Neuronal stem cell (in vitro differentiated cells): ENCODE measurements around the gene BTNL9.

ENCODE experiments used
- DNase-seq: peaks from one replicate; pipeline ENCODE4 v3.0.0-alpha.2; 2013; ENCODE audit warnings: low spot score
- H2AFZ ChIP-seq: one replicate; pipeline ENCODE4 v1.6.1; 2013; ENCODE audit warnings: mild to moderate bottlenecking, low read length, inconsistent platforms
- H2AK5ac ChIP-seq: 2 replicates; pipeline ENCODE4 v1.6.1; 2013; ENCODE audit warnings: low read depth, mild to moderate bottlenecking, inconsistent platforms, low read length, moderate library complexity, mixed read lengths
- H2BK120ac ChIP-seq: 2 replicates; pipeline ENCODE4 v1.6.1; 2013; ENCODE audit warnings: low read depth, mild to moderate bottlenecking, inconsistent platforms, low read length, moderate library complexity, mixed read lengths
- H2BK12ac ChIP-seq: one replicate; pipeline ENCODE4 v1.6.1; 2013; ENCODE audit warnings: low read length, inconsistent platforms
- H2BK15ac ChIP-seq: 2 replicates; pipeline ENCODE4 v1.6.1; 2013; ENCODE audit warnings: mild to moderate bottlenecking, low read length, inconsistent platforms, mixed read lengths
- H2BK5ac ChIP-seq: one replicate; pipeline ENCODE4 v1.6.1; 2013; ENCODE audit warnings: inconsistent platforms, mild to moderate bottlenecking, low read length, moderate library complexity
- H3K14ac ChIP-seq: one replicate; pipeline ENCODE4 v1.6.1; 2013; ENCODE audit warnings: low read length, inconsistent platforms
- H3K18ac ChIP-seq: 2 replicates; pipeline ENCODE4 v1.6.1; 2013; ENCODE audit warnings: low read length, inconsistent platforms
- H3K23ac ChIP-seq: 2 replicates; pipeline ENCODE4 v1.6.1; 2013; ENCODE audit warnings: low read depth, mild to moderate bottlenecking, mixed read lengths, low read length, inconsistent platforms; ENCODE audit not compliant: poor library complexity
- H3K27ac ChIP-seq: replicated peaks from 3 replicates; pipeline ENCODE4 v1.5.1; 2013; ENCODE audit warnings: low read length, inconsistent platforms
- H3K27me3 ChIP-seq, 3 experiments: 2 replicates each; pipeline ENCODE4 v1.6.1; 2013; ENCODE audit warnings: low read length in 3 of 3, mild to moderate bottlenecking in 2 of 3, inconsistent platforms in 1 of 3, low read depth in 1 of 3, mixed read lengths in 1 of 3, moderate library complexity in 1 of 3; ENCODE audit not compliant: control insufficient read depth in 3 of 3, insufficient read depth in 3 of 3
- H3K36me3 ChIP-seq, 2 donors: replicated peaks in 1 of 2; 2 replicates each; pipeline ENCODE4 v1.6.1; 2013; ENCODE audit warnings: low read length in 2 of 2; ENCODE audit not compliant: control insufficient read depth in 2 of 2, insufficient read depth in 2 of 2
- H3K4ac ChIP-seq: 2 replicates; pipeline ENCODE4 v1.6.1; 2013; ENCODE audit warnings: inconsistent platforms, mild to moderate bottlenecking, low read length, moderate library complexity
- H3K4me1 ChIP-seq, 2 donors: 1 replicate in 1 of 2; 2 replicates in 1 of 2; pipeline ENCODE4 v1.6.1; 2013; ENCODE audit warnings: low read length in 2 of 2, low read depth in 1 of 2; ENCODE audit not compliant: control insufficient read depth in 2 of 2, insufficient read depth in 1 of 2
- H3K4me2 ChIP-seq: one replicate; pipeline ENCODE4 v1.6.1; 2013; ENCODE audit warnings: mild to moderate bottlenecking, low read length, inconsistent platforms; ENCODE audit not compliant: insufficient read depth, poor library complexity, severe bottlenecking
- H3K4me3 ChIP-seq, 2 donors: 2 replicates each; pipeline ENCODE4 v1.5.1; 2013; ENCODE audit warnings: low read length in 2 of 2, mild to moderate bottlenecking in 2 of 2, inconsistent platforms in 1 of 2, moderate library complexity in 1 of 2
- H3K79me1 ChIP-seq: one replicate; pipeline ENCODE4 v1.6.1; 2013; ENCODE audit warnings: low read depth, mild to moderate bottlenecking, inconsistent platforms, low read length, moderate library complexity
- H3K9ac ChIP-seq: one replicate; pipeline ENCODE4 v1.6.1; 2013; ENCODE audit warnings: mild to moderate bottlenecking, low read depth, low read length, inconsistent platforms; ENCODE audit not compliant: poor library complexity
- H3K9me3 ChIP-seq, 2 donors: replicated peaks in 1 of 2; 2 replicates each; pipeline versions ENCODE3 to v1.6.1; 2013; ENCODE audit warnings: low read length in 2 of 2, mild to moderate bottlenecking in 2 of 2, inconsistent platforms in 1 of 2, low read depth in 1 of 2, mixed read lengths in 1 of 2, moderate library complexity in 1 of 2; ENCODE audit not compliant: control insufficient read depth in 2 of 2, insufficient read depth in 1 of 2
- H4K8ac ChIP-seq: one replicate; pipeline ENCODE4 v1.6.1; 2013; ENCODE audit warnings: low read depth, mild to moderate bottlenecking, inconsistent platforms, low read length, moderate library complexity
- H4K91ac ChIP-seq: one replicate; pipeline ENCODE4 v1.6.1; 2013; ENCODE audit warnings: low read length, low read depth, mild to moderate bottlenecking, inconsistent platforms; ENCODE audit not compliant: poor library complexity
- WGBS, 2 donors: extraction: QIAGEN DNeasy Blood & Tissue Kit; methylation state at CpG; one replicate each; pipeline ENCODE4 v1.1.7; 2013; ENCODE audit warnings: missing lambda C conversion rate in 2 of 2, mixed read lengths in 1 of 2; ENCODE audit not compliant: insufficient read length in 2 of 2, insufficient replicate concordance in 1 of 2; ENCODE audit errors: extremely low coverage in 2 of 2; 5-methylcytosine and 5-hydroxymethylcytosine counted together

The BTNL9 gene

DNA sequence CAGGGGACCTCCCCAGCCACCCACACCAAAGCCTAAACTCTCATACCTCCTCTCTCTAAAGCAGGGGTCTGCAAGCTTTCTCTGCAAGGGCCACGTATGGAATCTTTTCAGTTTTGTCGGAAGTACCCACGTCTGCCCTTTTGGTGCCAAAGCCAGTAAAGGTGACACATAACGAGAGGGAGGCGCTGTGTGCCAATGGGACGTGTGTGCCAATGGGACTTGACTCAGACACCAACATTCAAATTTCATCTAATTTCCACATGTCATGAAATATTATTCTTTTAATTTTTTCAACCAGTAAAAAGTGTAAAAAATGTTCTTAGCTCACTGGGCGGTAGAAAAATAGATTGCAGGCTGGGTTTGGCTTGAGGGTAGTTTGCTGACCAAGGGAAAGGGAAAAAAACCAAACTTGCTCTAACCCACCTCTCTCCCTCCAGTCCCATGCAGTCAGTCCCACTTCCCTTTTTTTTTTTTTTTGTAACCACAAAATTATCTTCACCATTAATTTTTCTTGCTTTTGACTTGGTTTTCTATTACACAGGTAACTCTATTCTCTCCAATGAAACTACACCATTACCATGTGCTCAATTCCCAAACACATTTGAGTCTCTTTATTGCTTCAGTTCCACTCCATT, 65.4 kb downstream of the BTNL9 start:
- H4K8ac ChIP-seq: no peak overlapping the region
- H3K79me1 ChIP-seq: no peaks in the 10 kb centered on the region
- no peak overlapping the region for H3K4me2 ChIP-seq
- H3K18ac ChIP-seq: no peak overlapping the region
- no peak overlapping the region for H2AFZ ChIP-seq
- H4K91ac ChIP-seq: no peak overlapping the region
- no peak overlapping the region for H2BK120ac ChIP-seq
- peaks cover under 1 to 40% (median 16%) of the 10 kb centered on the region in 3 experiments for H3K27me3 ChIP-seq
- H3K4ac ChIP-seq: no peak overlapping the region
- peaks cover 0 to 2% of the 10 kb centered on the region in 2 donors for H3K9me3 ChIP-seq
- no peak overlapping the region for H3K27ac ChIP-seq
- H3K36me3 ChIP-seq: no peaks in the 10 kb centered on the region
- no CpG with 5 or more reads among the region's 7 CpGs for WGBS, 2 donors
- H3K9ac ChIP-seq: no peak overlapping the region
- H3K4me1 ChIP-seq: peaks cover 0 to 3% of the 10 kb centered on the region in 2 donors
- DNase-seq: no peak
- H3K23ac ChIP-seq: no peak overlapping the region
- H2AK5ac ChIP-seq: no peak overlapping the region
- H3K4me3 ChIP-seq: no peak overlapping the region
- no peak overlapping the region for H2BK12ac ChIP-seq
- H2BK15ac ChIP-seq: no peak overlapping the region
- H3K14ac ChIP-seq: no peak overlapping the region
- no peak overlapping the region for H2BK5ac ChIP-seq

DNA sequence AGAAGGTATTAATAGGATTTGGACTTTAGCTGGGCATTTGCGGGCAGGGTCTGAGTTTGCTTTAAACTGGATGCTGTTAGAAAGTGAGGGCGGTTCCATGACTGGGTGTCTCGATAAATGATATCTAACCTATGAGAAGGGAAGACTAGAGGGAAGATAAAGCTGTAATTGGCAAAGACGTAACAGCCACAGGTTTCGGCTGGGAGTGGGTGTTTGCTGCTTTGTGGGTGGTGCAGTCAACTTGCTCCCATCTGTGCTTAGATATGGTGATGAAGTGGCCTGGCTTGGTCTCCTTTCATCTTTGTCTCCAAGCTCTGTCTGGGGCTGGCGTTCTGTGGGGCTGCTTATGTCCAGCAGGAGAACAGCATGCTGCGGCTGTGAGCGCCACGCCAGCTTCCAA, 67.6 kb downstream of the BTNL9 start:
- no peak overlapping the region for H3K23ac ChIP-seq
- H3K79me1 ChIP-seq: no peaks in the 10 kb centered on the region
- H3K14ac ChIP-seq: no peak overlapping the region
- H2AK5ac ChIP-seq: no peak overlapping the region
- peaks cover 0 to 39% (median 15%) of the 10 kb centered on the region in 3 experiments for H3K27me3 ChIP-seq
- H4K91ac ChIP-seq: no peak overlapping the region
- H3K4me1 ChIP-seq: peaks cover 0 to 3% of the 10 kb centered on the region in 2 donors
- no peak overlapping the region for H4K8ac ChIP-seq
- H2BK120ac ChIP-seq: no peak overlapping the region
- no peak overlapping the region for H2BK12ac ChIP-seq
- H2BK5ac ChIP-seq: no peak overlapping the region
- peaks cover 0 to 2% of the 10 kb centered on the region in 2 donors for H3K9me3 ChIP-seq
- H3K36me3 ChIP-seq: no peaks in the 10 kb centered on the region
- no CpG with 5 or more reads among the region's 9 CpGs for WGBS, 2 donors
- DNase-seq: no peak
- no peak overlapping the region for H3K4ac ChIP-seq
- H3K4me3 ChIP-seq: no peak overlapping the region
- peak overlapping the region; percentile 38 for H3K18ac ChIP-seq
- H3K27ac ChIP-seq: no peak overlapping the region
- H2BK15ac ChIP-seq: no peak overlapping the region
- H2AFZ ChIP-seq: no peak overlapping the region
- no peak overlapping the region for H3K9ac ChIP-seq
- no peak overlapping the region for H3K4me2 ChIP-seq

DNA sequence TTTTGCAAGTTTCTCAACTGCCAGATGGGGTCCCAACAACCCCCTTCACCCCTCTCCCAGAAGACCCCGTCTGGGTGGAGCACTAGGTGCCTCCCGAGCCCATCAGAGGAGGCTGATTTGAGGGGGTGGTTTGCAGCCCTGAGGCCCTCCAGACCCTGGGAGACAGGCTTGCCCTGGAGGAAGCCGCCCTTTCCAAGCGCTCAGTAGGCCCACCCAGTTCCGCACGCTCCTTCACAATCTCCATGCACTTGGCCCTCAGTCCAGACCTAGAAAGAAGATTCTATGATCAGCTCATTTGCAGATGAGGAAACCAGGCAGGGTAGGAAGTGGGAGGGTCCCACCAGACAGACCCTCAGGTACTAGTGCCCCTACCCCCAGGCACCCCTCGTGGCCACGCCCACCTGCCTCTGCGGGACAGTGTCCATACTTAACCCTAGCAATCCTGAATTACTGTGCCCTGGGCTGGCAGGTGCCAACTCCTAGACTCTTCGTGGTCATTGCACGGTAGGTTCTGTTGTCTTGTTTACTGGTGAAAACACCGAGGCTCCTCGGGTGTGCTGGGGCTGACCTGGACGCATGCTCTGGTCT, 68.6 kb downstream of the BTNL9 start:
- peaks cover 0 to 3% of the 10 kb centered on the region in 2 donors for H3K4me1 ChIP-seq

DNA sequence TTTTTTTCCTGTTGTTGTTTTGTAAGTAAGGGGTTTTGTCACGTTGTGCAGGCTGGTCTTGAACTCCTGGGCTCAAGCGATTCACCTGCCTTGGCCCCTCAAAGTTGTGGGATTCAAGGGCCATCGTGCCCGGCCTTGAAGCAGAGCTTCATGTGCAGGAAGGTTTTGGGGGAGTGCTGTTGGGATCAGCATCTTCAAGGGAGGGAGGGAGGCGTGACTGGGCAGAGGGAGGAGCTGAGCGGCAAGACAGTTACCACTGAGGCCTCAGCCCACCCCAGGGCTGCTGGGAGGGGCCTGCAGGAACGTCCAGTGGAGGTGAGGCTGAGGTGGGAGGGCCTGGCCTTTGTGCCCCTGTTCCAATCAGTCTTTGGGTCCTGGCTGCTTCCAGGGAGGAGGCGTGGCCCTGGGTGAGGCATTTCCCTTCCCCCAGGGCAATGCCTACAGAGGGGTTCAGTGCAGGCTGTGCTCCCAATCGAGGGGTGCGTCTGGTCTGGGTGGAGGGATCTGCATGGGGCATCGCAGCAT, 69.5 kb downstream of the BTNL9 start:
- no peak overlapping the region for H2BK120ac ChIP-seq
- H3K4me3 ChIP-seq: no peak overlapping the region
- peaks cover 5 to 42% (median 16%) of the 10 kb centered on the region in 3 experiments for H3K27me3 ChIP-seq

More for the DNA sequence above, 68.6 kb downstream of the BTNL9 start:
- H3K4me2 ChIP-seq: no peak overlapping the region
- no peak overlapping the region for H3K9ac ChIP-seq
- H3K79me1 ChIP-seq: no peaks in the 10 kb centered on the region
- H3K4me3 ChIP-seq: no peak overlapping the region
- H2BK5ac ChIP-seq: no peak overlapping the region
- no peak overlapping the region for H4K91ac ChIP-seq
- H3K23ac ChIP-seq: peak overlapping the region; percentile 23
- DNase-seq: no peak
- no peak overlapping the region for H3K4ac ChIP-seq
- no peaks in the 10 kb centered on the region for H3K36me3 ChIP-seq
- H3K27ac ChIP-seq: no peak overlapping the region
- no peak overlapping the region for H2BK15ac ChIP-seq
- H2BK12ac ChIP-seq: no peak overlapping the region
- peak overlapping the region; percentile 30 for H3K18ac ChIP-seq
- H3K27me3 ChIP-seq: peaks cover 0 to 39% (median 15%) of the 10 kb centered on the region in 3 experiments
- no CpG with 5 or more reads among the region's 14 CpGs for WGBS, 2 donors
- peaks cover 0 to 2% of the 10 kb centered on the region in 2 donors for H3K9me3 ChIP-seq
- H4K8ac ChIP-seq: no peak overlapping the region
- H2BK120ac ChIP-seq: peak overlapping the region; percentile 95
- no peak overlapping the region for H3K14ac ChIP-seq
- peak overlapping the region; percentile 56 for H2AK5ac ChIP-seq
- no peak overlapping the region for H2AFZ ChIP-seq

More for the DNA sequence above, 69.5 kb downstream of the BTNL9 start:
- H4K91ac ChIP-seq: no peak overlapping the region
- H3K4ac ChIP-seq: no peak overlapping the region
- H3K27ac ChIP-seq: no peak overlapping the region
- no peak overlapping the region for H3K4me2 ChIP-seq
- peaks cover 4 to 8% of the 10 kb centered on the region in 2 donors for H3K9me3 ChIP-seq
- WGBS, 2 donors: no CpG with 5 or more reads among the region's 11 CpGs
- H3K36me3 ChIP-seq: no peaks in the 10 kb centered on the region
- no peak overlapping the region for H2BK12ac ChIP-seq
- DNase-seq: no peak
- H2BK5ac ChIP-seq: no peak overlapping the region
- H2AFZ ChIP-seq: no peak overlapping the region
- H4K8ac ChIP-seq: no peak overlapping the region
- no peak overlapping the region for H3K23ac ChIP-seq
- peak overlapping the region; percentile 42 for H2AK5ac ChIP-seq
- no peak overlapping the region for H3K9ac ChIP-seq
- peaks cover 0 to 3% of the 10 kb centered on the region in 2 donors for H3K4me1 ChIP-seq
- H2BK15ac ChIP-seq: no peak overlapping the region
- H3K14ac ChIP-seq: no peak overlapping the region
- no peaks in the 10 kb centered on the region for H3K79me1 ChIP-seq
- H3K18ac ChIP-seq: peak overlapping the region; percentile 3
